NCI-H524 treated with DMSO at 0.1 percent for 48 hours (cell line): ENCODE results near the gene MATR3.
"Not testable (repeated sequence)": the region's sequence is repeated elsewhere in the genome, so short reads cannot be mapped to it uniquely, and the experiment has no call there.

Experiments
- DNase-seq: peaks from one replicate; lab custom pipeline; 2025; lab: John Stamatoyannopoulos, UW

The MATR3 gene, protein sequence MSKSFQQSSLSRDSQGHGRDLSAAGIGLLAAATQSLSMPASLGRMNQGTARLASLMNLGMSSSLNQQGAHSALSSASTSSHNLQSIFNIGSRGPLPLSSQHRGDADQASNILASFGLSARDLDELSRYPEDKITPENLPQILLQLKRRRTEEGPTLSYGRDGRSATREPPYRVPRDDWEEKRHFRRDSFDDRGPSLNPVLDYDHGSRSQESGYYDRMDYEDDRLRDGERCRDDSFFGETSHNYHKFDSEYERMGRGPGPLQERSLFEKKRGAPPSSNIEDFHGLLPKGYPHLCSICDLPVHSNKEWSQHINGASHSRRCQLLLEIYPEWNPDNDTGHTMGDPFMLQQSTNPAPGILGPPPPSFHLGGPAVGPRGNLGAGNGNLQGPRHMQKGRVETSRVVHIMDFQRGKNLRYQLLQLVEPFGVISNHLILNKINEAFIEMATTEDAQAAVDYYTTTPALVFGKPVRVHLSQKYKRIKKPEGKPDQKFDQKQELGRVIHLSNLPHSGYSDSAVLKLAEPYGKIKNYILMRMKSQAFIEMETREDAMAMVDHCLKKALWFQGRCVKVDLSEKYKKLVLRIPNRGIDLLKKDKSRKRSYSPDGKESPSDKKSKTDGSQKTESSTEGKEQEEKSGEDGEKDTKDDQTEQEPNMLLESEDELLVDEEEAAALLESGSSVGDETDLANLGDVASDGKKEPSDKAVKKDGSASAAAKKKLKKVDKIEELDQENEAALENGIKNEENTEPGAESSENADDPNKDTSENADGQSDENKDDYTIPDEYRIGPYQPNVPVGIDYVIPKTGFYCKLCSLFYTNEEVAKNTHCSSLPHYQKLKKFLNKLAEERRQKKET

DNA sequence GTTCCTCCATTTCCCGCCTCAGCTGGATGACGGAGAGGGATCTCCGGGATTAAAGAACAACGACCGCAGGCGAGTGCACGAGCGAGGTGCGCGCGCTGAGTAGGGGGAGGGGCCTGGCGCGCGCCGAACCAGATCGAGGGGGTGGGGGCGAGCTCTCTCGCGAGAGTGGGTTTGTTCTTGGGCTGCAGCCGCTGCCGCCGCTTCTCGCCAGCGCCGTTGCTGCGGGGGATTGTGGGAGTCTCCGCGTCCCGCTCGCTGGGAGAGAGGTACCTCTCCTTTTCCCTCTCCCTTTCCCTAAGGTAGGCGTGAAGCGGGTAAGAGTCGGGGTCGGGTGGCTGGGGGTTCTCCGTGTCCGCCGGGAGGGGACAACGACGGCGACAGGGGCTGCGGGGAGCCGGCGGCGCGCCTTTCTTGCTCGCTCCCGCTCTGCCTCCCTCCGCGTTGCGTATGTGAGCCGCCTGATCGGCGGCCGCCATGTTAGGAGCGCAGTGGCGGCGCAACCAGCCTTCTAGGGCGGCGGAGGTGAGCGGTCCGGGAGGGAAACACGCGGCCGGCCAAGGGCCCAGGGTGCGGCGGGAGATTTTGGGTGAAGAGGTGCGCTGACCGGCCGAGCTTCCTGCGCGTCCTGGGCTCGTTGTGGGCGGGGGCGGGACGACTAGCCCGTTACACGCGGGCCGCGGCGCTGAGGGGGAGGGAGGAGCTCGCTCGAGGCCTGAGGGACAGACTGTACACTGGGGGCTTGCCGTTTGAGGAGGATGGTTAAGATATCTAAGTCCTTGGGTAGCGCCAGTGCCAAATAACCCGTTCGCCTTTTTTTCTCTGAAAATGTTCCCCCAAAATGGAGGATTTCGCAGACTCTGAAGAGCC is at the start of gene MATR3:
TSS of gene MATR3 (plus strand) at position 234 of the 867 bp plus-strand sequence. CDS start 13,676 bp downstream, outside the sequence.
- peak; percentile 84 for DNase-seq

DNA sequence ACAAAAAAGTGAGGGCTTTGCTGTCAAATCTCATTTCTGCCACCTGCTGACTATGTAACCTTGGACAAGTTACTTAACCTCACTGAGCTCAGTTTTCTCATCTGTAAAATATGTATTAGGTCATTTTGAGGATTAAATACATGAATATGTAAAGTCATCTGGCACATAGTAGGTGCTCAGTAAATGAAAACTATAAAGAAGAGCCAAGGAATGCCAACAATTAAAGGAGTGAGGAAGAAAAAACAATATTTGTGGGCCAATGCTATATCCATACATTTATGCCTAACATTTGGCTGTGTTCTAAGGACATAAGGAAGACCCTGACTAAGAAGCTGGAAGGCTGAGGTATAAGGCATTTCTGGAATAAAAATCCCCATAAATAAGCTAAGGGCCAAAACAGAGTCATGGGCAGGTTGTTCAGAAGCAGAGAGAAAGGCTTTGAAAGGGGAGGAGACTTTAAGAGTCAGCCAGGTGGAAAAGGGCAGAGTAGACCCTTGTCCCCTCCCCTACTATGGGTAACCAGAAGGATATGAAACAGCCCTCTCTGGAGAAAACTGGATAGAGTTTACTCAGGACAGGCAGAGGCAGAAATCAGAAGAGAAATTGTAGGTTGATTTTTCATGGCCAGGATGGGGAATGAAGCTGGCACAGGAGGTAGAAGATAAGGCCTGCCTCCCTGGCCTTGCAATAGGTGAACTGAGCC is 47.8 kb upstream of the MATR3 start:
- no peak for DNase-seq

DNA sequence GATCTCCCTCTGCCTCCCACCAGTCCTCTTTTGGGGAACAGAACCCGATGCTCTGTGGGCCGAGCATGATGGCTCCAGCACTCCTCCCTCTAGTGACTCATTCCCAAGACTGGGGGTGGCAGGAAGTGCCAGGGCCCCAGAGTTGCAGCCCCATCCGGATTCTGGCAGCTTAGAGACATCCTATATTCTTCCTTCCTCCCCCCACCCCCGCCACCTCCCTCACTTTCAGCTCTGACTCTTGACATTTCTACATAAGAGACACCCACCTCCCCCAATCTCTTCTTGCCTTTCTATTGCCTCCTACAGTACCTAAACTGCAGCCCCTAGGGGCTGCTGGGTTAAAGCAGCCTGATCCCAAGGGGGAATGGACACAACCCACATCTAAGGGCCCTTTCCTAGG is 47.1 kb upstream of the MATR3 start:
- DNase-seq, result no peak

DNA sequence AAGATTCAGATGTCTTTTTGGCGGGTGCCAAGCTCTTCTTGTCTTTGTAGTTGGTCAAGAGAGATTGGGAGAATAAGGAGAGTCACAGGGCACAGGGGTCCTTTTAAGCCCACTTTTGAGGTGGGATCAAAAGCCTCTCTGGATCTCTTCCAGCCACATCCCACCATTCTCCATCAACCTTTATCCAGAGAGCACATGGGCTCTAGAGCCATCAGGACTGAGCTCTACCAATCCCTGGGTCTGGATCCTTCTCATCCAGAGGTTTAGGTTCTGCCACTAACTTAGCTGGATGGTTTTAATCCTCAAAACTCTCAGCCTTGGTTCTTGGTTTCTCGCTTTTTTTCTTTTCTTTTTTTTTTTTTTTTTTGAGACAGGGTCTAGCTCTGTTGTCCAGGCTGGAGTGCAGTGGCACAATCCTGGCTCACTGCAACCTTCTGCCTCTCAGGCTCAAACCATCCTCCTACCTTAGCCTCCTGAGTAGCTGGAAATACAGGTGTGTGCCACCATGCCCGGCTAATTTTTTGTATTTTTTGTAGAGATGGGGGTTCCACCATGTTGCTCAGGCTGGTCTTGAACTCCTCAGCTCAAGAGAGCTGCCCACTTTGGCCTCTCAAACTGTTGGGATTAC is 44.6 kb upstream of the MATR3 start:
- no peak for DNase-seq

DNA sequence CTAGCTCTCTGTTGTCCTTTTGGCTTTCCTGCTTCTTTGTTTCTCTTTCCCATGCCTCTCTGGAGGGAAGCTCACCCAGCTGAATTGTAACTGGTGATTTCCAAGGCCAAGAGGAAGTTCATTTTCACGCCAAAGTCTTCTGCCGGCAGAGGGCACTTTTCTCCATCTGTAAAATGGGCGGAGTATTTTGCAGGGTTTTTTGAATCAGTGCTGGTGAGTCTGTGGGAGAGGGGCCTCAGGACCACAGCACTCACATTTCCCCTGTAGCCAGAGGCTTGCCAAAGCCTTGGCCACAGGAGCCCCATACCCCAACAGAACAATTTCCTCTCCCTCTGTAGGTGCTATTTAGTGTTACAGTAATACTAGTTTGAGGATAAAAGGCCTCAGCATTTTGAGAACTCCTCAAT is 42.3 kb upstream of the MATR3 start:
- DNase-seq, result no peak

DNA sequence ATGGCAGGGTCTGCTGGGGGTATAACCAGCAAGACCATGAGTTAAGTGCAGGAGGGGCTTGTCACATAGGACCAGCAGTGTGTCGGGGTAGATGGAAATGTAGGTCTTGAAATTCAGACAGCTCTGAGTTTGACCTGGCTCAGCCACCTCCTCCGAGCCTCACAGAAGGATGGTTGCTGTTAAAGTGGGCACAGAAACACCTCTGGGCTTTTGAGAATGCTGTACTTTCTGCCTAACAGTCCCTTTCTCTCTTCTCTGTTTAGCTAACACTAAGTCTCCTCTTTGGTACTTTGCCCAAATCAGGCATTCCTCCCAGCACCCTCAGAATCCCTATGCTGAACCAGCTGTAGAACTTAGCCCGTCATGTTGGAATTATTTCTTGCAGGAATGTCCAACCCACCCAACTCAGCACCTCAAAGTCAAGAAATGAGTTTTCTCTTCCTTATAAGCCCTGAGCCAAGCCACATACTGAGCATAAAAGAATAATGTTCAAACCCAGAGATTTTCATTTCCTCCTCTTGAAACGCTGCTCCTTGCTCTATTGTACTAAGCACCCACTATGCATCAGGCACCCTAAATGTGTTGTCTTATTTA is 41.7 kb upstream of the MATR3 start:
- no peak for DNase-seq

DNA sequence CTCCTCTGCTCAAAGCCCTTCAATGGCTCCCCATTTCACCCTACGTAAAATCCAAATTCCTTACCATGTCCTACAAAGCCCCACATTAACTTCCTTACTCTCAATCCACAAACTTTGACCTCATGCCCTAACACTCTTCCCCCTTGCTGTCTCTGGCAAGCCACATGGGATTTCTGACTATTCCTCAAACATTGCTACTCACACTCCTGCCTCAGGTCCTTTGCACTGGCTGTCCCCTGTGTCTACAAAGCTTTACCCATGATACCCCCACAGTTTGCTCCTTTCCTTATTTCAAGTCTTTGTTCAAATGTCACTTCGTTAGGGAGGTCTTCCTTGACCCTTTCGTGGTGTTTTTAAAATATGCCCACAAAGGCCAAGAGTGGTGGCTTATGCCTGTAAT is 40.4 kb upstream of the MATR3 start:
- no peak for DNase-seq

DNA sequence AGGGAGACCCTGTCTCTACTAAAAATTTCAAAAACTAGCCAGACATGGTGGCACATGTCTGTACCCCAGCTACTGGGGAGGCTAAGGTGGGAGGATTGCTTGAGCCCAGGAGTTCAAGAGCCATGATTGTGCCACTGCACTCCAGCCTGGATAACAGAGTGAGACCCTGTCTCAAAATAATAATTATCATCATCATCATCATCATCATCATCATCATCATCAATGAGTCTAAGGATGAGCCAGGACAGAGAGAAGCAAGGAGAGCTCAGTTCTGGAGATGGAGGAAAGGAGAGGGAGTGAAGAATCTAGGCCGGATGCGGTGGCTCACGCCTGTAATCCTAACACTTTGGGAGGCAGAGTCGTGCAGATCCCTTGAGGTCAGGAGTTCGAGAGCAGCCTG is 36.7 kb upstream of the MATR3 start:
- no peak for DNase-seq

DNA sequence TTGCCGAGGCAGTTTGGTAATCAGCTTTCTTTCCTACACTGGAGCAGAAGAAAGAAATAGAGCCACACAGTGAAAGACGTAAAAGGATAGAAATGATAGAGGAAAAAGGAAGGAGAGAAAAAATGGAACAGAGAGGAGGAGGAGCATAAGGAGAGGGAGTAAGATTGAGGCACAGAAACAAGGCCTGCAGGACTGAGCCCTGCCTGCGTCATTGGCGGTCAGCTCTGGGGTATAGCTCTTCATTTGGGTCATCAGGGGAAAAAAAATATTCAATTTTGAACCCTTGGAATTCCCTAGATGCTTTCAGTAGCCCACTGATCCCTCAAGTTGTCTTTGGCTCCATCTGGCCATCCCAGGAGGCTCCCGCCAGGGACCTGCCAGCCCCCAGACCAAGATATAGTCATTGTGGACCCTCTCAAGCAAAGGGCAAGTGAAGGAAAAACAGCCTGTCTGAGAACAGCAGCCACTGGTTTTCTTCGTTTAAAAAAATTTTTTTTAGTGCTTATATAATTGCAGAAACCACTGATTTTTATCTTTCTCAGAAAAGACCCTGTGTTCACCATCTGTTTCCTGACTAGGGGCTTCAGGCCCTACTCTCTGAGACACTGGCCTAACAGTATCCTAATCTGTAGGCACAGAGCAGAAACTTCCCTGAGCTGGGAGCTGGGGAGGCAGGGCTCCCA is 31.3 kb upstream of the MATR3 start:
- DNase-seq, result peak; percentile 68

DNA sequence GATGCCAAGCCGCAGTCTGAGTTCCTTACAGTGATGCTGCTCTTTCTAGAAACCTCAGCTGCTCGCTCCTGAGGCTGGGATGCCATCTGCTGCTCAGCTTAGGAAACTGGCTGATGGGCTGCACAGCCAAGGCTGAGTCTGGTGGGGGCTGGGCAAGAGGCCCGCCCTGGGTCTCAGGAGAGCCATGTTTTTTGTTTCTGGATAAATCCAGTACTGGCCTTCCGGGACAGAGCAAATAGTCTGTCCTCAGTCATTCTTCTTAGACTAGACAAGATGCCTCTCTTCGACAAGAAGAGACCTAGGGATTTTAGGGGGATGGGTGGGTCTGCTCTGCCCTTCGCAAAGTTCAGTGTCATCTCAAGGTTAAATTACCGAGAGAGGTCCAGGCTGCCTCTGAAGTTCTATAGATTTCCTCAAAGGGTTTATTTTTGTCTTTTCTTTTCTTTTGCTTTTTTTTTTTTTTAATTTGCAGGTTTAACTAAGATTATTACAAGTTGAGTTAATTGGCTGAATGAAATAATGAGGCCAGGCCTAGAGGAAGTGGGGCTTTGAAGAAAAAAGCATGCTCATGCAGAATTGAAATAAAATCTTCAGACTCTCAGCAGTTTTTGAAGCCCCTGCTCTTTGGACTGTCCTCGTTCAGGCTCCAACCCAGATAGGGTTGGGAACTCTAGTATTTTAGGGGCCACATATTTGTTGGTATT is 30.6 kb upstream of the MATR3 start:
- DNase-seq, result no peak

DNA sequence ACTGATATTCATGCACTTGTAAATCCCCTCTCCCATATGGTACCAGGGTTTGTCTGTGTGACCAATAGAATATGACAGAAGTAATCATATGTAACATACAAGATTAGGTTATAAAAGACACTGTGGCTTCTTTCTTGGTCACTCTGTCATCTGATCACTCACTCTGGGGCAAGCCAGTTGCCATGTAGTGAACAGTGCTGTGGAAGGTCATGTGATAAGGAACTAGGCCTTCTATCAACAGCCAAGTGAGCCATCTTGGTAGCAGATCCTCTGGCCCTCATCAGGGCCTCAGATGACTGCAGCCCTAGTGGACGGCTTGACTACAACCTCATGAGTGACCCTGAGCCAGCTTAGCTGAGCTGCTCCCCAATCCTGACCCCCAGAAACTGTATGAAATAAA is 30.0 kb upstream of the MATR3 start:
- no peak for DNase-seq

DNA sequence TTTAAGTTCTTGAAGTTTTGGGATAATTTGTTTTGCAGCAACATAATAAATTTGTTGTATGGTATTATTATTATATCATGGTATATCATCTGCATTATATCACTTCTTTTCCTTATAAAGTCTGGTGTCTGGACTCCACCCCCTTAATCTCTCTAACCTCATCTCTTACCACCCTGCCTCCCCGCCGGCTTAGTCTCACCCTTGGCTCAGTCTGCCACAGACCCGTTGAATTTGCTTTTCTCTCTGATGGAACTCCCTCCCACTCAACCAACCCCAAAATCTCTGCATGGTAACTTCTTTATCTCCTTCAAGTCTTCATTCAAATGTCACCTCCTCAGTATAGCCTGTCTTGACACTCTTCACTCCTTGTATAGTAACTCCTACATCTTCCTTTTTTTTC is 29.6 kb upstream of the MATR3 start:
- DNase-seq, result no peak

DNA sequence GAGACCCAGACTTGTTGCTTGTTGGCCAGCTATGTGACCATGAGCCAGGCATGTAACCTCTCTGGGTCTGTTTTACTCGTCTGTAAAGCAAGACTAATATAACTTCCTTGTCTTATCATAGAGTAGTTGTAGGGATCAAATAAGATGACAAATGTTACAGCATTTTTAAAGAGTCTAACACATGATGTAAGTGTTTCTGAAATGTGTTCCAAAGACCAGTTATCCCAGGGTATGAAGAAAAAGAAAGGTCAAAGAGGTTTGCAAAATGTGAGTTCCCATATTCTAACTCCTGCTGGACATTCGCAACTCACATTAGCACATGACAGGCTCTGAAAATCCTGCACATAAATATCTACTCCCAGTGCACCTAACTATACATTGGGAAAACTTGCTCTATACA is 28.5 kb upstream of the MATR3 start:
- DNase-seq, result no peak

DNA sequence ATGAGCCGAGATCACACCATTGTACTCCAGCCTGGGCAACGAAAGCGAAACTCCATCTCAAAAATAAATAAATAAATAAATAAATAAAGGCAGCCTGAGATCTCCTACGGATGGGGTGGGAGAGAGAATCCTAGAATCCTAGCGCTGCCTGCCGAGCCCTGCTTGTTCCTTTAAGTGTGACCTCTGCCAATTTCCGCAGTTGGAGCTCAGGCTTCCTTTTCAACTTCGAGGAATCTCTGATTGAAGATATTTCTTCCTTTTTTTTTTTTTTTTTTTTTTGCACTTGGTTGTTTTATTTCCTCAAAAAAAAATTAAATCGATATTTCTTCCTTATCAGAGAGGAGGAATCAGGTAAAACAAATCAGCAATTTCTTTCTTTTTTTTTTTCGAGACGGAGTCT is 27.3 kb upstream of the MATR3 start:
- no peak for DNase-seq

DNA sequence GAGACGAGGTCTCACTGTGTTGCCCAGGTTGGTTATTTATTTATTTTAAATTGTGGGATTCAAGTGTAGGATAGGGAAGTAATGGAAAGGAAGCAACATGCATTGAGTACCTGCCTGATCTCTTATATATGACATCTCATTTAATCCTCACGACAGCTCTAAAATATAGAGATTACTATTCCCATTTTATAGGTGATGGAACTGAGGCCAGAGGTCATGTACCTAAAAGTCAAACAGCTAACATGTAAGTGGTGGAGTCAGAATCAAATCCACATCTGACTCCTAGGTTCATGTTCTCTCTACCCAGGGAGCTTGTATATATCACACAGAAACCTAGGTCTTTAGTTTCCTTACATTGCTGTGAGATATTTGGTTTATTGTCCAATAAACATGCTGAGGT is 26.1 kb upstream of the MATR3 start:
- no peak for DNase-seq

DNA sequence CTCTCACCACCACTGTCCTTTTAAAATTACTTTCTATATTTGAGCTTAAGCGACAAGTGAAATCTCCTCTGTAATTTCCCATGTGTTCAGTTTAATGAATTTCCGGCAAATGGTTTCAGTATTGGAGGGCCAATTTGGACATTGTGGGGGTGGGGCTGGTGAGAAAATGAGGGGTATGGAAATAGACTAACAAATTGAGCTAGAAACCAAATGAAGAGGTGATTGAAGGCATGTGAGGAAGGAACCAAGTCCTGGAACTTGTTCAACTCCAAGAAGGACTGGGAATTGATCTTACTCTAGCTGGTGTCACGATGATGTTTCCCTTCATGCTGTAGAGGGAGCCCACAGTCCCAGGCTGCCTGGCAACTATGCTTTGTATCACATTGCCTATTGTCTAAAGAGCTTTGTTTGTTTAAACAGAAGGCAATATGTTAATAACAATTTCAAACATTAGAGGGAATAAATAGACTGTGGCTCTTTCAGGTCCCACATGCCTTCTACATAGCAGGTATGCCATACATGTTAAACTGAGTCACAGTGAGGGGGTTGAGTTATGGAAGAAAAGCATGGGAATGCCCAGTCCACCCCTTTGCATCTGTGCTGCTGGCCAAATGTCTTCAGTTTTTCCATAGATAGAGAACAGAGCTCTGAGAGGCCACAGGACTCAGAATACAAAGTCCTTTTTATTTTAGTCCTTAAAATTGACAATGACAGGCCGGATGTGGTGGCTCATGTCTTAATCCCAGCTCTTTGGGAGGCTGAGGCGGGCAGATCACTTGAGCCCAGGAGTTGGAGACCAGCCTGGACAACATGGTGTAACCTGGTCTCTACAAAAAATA is 25.0 kb upstream of the MATR3 start:
- no peak for DNase-seq

DNA sequence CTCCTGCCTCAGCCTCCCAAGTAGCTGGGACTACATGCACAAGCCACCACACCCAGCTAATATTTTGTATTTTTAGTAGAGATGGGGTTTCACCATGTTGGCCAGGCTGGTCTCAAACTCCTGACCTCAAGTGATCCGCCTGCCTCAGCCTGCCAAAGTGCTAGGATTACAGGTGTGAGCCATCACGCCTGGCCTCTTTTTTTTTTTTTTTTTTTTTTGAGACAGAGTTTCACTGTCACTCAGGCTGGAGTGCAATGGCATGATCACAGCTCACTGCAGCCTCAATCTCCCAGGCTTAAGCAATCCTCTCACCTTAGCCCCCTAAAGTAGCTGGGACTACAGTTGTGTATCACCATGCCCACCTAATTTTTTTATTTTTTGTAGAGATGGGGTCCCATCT is 22.8 kb upstream of the MATR3 start:
- DNase-seq, result not testable (repeated sequence)

DNA sequence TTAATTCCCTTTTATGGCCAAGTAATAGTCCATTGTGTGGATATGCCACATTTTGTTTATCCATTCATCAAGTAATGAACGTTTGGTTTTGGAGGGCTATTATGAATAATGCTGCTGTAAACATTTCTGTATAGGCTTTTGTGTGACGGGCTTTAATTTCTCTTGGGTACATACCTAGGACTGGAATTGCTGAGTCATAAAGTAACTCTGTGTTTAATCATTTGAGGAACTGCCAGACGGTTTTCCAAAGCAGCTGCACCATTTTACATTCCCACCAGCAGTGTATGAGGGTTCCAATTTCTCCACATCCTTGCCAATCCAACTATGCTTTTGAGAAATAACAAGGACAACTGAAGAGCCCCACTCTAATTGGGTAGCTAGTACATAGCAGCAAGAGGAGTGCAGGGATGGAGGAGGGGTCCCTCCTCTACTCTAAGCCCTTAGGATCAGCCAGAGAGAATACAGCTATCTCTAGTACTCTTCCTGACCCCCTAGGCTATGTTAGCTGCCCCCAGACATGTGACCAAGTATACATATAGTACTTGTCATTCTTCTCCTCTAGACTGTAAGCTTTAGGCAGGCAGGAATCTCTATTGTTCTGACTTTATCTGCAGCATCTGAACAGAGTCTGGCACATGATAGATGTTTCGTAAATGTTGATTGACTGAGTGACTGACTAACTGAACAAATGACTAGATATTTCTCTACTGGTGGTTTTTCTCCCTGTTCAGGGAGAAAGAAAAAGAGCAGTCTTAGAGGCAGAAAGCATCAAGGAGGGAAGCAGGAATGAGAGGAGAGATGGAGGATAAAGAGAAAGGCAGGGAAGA is 22.1 kb upstream of the MATR3 start:
- no peak for DNase-seq
